Vagina (tissue), 2 donors: ENCODE measurements around the gene ATXN2.

ENCODE experiments used
- CTCF ChIP-seq, 3 experiments: fragments of 450-650 bp in 2 of 3; fragments of 200-600 bp in 1 of 3; sonication (generic) in 1 of 3; IDR thresholded peaks; one replicate each; pipeline ENCODE4 v1.5.1; 2017 to 2019; ENCODE audit warnings: antibody characterized with exemption in 3 of 3, mild to moderate bottlenecking in 2 of 3, moderate library complexity in 2 of 3
- POLR2A ChIP-seq, 2 donors: fragments of 450-650 bp; IDR thresholded peaks; one replicate each; pipeline ENCODE4 v1.6.1; 2017; ENCODE audit warnings: antibody characterized with exemption in 2 of 2, mild to moderate bottlenecking in 2 of 2, moderate library complexity in 2 of 2
- POLR2AphosphoS5 ChIP-seq, 2 donors: sonication (generic); formaldehyde crosslinking; IDR thresholded peaks; one replicate each; pipeline ENCODE4 v1.9.0; 2017; ENCODE audit warnings: antibody characterized with exemption in 2 of 2, mild to moderate bottlenecking in 2 of 2, low read depth in 1 of 2; ENCODE audit not compliant: insufficient read depth in 1 of 2

- no peak for TF ChIP-seq POLR2A (IDR thresholded peaks at IDR 0.05)
- no peak for TF ChIP-seq POLR2AphosphoS5 (IDR thresholded peaks at IDR 0.05; ENCODE audit: insufficient read depth in 1 of 2, low read depth in 1 of 2)
- no peak for TF ChIP-seq CTCF (IDR thresholded peaks at IDR 0.05)
Measured at GRCh38 chr12:111411185-111411764, 187.8 kb downstream of the ATXN2 start.
